Measurements from ENCODE around the gene EXD1.
"Not testable (repeated sequence)": the region's sequence is repeated elsewhere in the genome, so short reads cannot be mapped to it uniquely, and the experiment has no call there.

EXD1 gene

DNA sequence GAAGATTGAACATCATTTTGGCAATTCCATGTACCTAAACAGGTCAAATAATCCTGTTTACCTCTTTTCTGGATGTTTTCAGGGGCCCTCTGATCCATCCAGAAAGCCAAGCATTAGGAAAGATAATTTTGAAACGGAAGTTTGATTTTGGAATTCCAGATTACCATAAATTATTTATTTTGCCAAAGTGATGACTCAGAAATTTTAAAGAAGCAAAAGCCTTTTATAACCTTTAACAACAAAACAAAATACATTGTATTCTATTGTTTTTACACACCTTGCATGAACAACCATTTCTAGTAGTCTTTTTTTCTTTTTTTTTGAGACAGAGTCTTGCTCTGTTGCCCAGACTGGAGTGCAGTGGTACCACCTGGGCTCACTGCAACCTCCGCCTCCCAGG lies 82.5 kb downstream of the EXD1 start:
- TF ChIP-seq CTCF (conservative IDR thresholded peaks at IDR 0.05; ENCODE audit: low read depth, low read length) = no peak
- DNase-seq (ENCODE audit: low read depth) = no peak
- no peak overlapping the region for H3K4me3 ChIP-seq (ENCODE audit: low read depth, low read length)

GRCh38 chr15:41139619-41140018 lies 90.9 kb downstream of the EXD1 start:
- no peak overlapping the region for H3K4me3 ChIP-seq (ENCODE audit: low read depth, low read length)
- DNase-seq (ENCODE audit: low read depth) = no peak
- TF ChIP-seq CTCF (conservative IDR thresholded peaks at IDR 0.05; ENCODE audit: low read depth, low read length) = no peak

DNA sequence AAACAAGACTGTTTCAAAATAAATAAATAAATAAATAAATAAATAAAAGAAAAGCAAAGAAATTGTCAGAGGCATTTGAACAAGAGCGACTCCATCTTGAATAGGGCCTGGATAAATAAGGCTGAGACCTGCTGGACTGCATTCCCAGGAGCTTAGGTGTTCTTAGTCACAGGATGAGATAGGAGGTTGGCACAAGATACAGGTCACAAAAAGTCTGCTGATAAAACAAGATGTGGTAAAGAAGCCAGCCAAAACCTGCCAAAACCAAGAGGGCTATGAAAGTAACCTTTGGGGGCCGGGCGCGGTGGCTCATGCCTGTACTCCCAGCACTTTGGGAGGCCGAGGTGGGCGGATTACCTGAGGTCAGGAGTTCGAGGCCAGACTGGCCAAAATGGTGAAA lies 91.4 kb downstream of the EXD1 start:
- not testable (repeated sequence) for DNase-seq (ENCODE audit: low read depth); H3K4me3 ChIP-seq (ENCODE audit: low read depth, low read length)

DNA sequence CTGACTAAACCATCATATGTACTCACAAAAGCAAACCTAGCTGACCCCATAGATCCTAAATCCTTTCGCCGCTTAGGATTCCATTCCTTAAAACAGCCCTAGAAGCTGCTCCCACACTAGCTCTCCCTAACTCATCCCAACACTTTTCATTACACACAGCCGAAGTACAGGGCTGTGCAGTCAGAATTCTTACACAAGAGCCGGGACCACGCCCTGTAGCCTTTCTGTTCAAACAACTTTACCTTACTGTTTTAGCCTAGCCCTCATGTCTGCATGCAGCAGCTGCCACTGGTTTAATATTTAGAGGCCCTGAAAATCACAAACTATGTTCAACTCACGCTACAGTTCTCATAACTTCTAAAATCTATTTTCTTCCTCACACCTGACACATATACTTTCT lies 95.0 kb downstream of the EXD1 start:
- not testable (repeated sequence) for H3K4me3 ChIP-seq (ENCODE audit: low read depth, low read length); DNase-seq (ENCODE audit: low read depth)

DNA sequence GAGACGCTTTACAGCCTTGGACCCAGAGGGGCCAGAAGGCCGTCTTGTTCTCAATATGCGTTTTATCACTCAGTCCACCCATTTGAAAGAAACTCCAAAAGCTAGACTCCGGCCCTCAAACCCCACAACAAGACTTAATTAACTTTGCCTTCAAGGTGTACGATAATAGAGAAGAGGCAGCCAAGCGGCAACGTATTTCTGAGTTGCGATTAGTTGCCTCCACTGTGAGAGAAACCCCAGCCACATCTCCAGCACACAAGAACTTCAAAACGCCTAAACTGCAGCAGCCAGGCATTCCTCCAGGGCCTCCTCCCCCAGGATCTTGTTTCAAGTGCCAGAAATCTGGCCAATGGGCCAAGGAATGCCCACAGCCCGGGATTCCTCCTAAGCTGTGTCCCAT lies 97.1 kb downstream of the EXD1 start:
- no peak overlapping the region for H3K4me3 ChIP-seq (ENCODE audit: low read depth, low read length)
- no peak for TF ChIP-seq CTCF (conservative IDR thresholded peaks at IDR 0.05; ENCODE audit: low read depth, low read length)
- DNase-seq (ENCODE audit: low read depth) = no peak

Data from choroid plexus epithelial cell (primary cell).